ENCODE data around the gene TRIM27.
"Not testable (repeated sequence)": the region's sequence is repeated elsewhere in the genome, so short reads cannot be mapped to it uniquely, and the experiment has no call there.

TRIM27 gene

DNA sequence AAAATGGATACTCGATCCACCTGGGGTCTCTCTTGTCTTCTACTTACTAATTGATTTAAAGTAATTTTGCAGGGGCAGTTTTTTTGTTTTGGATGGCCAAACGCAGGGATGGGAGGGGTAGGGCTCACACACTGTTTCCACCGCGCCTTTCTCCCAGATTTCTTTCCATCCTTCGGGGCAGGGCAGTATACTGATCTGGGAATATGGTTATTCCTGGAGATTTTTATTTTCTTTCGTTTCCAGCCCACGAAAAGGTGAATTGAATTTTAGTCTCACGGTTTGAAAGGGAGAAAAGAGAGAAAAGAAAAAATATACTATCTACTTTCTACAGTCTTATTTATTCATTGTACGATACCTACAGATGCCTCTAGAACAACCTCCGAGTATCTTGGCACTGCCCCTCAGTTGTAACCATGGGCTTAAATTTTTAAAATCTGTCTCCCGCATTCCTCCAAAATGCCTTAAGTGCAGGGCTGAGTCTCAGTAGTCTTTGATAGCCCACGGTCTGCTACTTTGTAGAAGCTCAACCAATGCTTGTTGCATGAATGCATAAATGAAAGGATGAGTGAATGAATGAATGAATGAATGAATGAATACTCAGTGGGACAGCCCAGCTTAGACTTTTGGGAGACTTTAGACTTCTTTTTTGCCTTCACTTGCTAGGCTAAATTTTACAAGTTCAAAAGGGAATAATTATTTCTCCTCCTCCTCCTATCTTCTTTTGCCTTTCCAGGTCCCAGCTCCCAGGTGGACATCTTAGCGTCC lies 18.1 kb upstream of the TRIM27 start:
- no peak for DNase-seq

DNA sequence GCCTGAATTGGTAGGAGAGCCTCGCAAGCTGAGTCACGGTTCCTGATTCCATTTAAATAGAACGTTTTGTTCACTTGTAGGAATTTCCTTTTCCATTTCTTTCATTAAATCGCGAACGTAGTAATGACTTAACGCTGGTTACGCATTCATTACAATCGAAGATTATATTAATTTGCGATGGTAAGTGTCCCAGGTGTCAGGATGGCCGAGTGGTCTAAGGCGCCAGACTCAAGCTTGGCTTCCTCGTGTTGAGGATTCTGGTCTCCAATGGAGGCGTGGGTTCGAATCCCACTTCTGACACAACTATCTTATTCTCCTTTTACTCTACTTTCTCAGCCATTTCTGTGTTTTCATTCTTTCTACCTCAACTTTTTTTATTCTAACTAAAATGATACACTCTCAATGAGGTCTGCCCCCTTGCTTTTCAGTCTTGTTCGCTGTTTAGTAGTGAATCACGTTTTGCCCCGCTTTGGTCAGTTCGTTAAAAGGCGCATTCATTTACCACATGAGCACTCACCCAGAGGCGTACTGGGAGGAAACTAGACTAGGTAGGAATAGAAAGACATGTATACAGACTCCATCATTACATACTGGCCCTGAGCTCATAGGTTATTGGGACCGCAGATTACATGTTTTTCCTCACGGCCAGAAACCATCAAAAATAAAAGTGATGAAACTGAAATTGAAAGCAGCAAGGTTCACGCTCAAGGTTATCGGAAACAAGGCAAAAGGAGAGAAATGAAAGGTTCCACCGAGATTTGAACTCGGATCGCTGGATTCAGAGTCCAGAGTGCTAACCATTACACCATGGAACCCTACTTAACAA lies 17.3 kb upstream of the TRIM27 start:
- DNase-seq = peak; percentile 85 to 90

DNA sequence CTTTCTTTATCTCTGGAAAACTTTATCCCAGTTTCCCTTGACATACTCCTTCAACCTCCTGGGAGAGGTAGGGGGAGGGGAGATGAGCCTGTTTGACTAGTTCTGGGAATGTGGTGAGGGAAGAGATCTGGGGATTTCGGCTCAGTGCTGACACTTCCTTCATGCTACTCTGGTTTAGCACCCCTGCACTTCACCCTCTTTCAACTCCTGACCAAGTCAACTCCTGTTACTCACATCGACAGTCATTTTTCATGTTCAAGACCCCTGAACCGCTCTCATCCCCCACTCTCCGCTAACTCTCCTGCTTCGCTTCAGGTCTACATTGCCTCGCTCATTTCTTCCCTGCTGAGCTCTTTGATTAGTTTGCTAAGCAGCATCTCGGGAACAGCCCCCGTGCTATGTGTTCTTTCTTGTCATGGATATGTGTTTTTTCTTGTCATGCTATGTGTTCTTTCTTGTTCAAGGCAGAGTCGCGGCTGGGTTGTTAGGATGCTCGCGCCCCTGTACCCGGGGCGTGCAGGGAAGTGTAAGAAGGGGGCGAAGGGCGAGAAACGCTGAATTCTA lies 16.6 kb upstream of the TRIM27 start:
- DNase-seq = no peak

DNA sequence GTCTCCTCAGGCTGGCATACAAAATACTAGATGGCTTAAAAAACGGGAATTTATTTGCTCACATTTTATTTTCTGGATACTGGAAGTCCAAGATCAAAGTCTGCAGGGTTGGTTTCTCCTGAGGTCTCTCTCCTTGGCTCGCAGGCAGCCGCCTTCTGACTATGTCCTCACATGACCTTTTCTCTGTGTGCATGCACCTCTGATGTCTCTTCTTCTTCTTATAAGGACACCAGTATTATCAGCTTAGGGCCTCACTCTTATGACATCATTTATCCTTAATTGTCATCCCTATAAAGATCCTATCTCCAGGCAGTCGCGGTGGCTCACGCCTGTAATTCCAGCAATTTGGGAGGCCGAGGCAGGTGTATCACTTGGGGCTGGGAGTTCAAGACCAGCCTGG lies 9.3 kb upstream of the TRIM27 start:
- no peak for DNase-seq

DNA sequence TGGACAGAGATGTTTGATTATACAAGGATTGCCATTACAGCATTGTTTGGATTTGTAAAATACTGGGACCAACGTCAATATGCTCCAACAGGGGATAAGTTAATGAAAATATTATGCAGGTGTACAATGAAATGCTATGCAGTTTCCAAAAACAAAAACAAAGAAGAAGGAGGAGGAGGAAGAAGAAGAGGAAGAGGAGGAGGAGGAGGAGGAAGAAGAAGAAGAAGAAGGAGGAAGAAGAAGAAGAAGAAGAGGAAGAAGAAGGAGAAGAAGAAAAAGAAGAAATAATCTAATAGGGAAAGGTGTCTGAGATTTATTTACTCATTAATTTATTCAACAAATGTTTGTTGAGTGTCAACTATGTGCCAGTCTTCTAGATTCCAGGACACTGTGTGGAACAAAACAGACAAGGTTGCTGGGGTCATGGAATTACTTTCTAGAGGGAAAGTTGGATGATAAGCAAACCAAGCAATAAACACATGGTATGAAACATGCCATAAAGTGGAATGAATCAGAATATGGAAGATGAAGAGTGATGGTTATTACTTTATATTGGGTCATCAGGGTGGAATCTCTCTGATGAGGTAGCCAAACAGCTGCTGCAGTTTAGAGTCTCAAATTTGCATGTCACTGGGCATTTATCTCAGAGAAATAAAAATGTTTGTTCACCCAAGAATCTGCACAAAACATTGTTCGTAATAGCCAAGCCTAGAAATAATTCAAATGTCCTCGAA lies 6.3 kb upstream of the TRIM27 start:
- no peak for DNase-seq

DNA sequence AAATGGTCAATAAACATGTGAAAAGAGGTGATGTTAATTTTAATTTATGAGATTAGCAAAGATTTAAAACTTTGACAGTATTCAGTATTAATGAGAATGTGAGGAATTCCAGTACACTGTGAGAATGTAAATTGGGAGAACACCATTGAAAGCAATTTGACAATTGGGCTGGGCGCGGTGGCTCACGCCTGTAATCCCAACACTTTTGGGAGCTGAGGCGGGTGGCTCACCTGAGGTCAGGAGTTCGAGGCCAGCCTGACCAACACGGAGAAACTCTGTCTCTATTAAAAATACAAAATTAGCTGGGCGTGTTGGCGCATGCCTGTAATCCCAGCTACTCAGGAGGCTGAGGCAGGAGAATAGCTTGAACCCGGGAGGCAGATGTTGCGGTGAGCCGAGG lies 5.6 kb upstream of the TRIM27 start:
- DNase-seq = not testable (repeated sequence)

DNA sequence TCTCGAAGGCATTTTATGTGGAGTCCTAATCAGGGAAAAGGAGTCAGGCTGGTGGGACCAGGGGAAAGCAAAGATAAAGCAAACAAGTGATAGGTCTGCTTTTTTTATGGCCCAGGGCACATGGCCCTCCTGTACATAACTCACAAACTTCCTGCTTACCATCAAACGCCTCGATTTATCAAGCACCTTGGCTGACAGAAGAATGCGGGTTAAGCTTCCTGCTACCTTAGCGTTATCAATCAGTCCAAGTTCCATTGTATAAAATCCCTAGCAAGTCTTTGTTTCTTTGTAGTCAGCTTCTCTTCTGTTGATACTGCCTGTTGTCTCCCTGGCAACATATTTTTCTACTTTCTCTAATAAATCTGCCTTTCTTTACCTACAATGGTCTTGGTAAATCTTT lies 4.1 kb upstream of the TRIM27 start:
- no peak for DNase-seq

DNA sequence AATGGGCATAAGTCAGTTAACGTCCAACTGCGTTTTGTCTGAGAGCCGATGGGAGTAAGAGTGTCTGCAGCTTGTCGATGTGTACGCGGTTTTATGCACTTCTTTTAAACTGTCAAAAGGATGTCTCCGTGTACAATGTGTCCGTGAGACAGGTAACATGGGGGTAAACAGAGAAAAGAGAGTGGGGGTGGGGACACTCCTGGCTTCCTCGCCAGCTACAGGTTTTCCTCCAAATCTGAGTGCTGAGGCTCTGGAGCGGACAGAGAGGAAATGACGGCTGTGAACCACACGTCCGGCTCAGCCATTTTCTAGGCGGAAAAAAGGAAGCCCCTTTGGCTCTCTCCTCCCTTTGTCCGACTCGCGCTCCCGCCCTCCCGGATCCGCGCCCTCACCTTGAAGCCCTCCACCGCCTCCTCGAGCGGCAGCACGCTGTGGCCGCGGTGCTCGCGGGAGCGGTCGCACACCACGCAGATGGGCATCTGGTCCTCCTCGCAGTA lies 916 bp downstream of the TRIM27 start:
- DNase-seq = peak; percentile 46 to 48

DNA sequence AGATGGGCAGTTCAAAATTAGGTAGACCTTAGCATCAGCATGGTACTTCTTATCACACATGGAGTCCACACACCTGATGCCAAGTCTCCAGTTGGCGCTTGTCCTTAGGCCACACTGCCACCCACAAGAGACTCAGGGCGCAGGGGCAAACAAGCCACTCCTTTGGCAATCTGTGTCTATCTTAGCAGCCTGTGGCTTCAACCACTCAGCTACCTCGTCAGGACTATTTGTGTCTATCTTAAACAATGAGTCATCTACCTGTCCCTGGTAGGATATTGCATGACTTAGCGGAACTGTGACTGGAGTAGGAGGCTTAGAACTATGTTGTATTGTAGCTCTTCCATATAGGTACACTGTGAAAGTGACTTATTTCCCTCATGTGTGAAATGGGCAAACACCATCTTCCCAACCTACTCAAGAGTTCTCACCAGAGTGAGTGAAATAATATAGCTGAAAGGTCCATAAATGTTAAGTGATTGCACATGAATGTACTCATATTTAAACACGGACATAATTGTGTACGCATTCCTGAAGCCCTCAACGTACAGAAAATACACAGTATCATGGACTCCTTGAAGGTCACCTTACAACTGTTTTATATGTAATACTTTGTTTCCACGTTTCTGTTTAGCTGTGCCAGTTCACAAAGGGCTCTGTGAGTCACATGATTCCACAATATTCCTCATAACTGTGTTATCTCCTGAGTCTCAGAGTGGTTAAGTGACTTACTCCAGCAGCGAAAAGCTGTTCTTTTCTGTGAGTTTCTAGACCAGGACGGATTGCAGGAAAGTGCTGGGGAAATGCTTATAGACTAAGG lies 1.6 kb downstream of the TRIM27 start:
- DNase-seq = peak in 1 of 2 donors; percentile 31

DNA sequence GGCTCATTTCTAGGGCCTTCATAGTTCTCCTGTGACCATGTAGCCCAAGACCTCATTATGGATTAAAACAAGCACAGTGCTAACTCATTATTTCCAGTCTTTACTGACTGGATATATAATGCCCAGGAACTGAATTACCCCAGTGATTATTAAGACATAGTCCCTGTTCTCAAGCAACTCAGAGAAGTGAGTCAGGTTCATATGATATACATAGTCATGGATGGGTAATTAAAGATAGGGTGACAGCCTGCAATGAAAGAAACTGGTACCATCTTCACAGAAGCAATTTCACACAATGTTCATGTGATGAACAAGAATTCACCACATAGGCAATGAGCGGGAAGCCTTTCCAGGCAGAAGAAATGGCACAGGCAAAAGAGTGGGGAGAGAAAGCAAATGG lies 3.5 kb downstream of the TRIM27 start:
- no peak for DNase-seq

DNA sequence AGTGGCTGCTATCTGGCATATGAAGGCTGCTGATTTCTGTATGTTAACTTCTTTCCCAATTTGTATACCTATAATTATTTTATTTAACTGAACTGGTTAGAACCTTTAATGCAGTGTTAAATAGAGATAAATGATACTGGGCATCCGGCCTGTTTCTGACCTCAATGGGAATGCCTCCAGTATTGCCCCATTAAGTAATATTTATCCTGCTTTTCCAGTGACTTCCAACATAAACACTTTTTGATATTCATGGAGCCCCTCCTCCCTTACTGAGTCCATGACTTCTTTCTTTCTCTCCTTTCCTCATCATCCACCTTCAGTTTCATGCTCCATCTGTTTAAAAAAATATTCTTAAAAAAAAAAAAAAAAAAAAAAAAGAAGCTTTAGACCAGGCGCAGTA lies 8.8 kb downstream of the TRIM27 start:
- DNase-seq = no peak

DNA sequence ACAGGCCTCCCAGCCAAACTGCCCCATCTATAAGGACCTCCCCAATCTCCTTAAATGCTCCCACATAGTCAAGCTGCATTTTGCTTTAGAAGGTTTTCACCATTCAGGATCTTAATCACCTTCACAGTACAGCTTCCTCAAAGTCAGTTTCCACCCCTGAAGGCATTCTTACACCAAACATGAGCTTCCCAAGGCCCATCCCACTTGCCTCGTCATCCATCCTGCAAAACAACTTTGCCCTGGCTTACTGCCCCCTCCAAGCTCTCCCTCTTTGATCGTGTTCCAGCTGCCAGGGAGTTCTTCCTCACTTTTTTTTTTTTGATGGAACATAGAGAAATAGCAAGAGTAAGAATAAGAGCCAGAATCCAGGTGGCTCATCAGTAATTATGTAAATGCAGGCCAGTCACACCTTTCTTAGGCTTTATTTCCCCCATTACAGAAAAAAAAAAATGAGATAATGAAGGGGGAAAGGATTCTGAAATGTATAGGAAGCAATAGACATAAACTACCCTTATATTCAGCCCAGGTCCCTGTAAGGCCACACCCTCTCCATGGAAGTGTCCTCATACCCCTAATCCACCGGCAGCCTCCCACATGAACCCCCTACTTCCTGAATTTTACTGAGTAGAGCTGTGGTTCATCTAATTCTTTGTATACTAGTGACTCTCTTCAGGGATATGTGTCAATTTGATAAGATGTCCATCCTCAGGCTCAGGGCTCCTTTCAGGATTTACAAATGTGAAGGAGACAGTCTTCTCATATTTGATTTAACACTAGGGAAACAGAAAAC lies 12.7 kb downstream of the TRIM27 start:
- DNase-seq = no peak

DNA sequence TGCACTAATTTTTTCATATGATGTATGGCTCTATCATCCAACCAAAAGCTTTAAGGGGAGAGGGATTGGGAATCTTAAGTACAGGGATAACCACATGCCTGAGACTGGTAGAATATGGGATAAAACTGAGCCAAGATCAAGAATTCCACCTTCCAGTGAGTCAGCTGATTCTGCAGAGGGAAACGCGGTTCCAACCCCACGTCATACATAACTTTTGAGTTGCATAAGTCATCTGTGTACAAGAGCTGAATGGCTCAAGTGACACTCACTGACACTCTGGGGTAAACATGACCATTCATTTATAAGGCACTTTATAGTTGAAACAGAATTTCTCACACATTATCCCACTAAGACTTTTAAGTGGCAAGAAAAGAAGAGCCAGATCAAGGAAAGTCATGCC lies 16.4 kb downstream of the TRIM27 start:
- no peak for DNase-seq

DNA sequence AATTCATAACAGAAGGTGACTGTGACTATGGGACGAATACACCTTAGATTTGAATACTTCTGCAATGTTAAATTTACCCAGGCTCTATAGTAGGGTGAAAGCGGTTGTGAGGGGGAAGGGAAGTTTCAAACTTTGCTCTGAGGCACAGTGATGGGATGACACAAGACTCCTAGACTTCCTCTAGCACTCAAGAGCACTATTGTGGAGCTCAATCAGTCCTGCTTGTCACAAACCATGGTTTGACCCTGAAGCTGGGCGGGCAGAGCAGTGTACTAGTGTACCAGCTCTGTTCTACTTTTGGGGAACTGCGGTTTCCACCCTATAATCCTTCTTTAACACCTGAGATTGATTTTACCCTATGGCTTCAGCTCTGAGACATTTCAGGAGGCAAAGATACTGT lies 17.1 kb downstream of the TRIM27 start:
- DNase-seq = peak in 1 of 2 donors; percentile 9

DNA sequence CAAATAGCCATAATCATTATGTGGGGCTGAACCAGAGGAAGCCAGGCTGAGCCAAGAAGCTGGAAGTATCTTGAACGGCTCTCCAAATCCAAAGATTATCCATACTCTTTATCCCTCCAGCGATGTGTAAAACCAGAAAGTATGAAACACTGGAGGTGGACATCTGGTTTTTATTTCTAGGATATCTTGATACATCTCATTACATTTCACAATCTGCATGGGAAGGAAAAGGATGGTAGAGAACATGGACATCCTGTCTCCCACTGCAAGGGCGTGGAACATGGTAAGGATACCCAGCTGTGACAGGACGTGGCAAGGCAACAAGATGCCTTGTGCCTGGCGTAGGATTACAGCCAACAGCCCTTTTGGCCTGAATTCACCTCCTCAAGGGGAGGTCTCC lies 20.1 kb downstream of the TRIM27 start:
- no peak for DNase-seq

DNA sequence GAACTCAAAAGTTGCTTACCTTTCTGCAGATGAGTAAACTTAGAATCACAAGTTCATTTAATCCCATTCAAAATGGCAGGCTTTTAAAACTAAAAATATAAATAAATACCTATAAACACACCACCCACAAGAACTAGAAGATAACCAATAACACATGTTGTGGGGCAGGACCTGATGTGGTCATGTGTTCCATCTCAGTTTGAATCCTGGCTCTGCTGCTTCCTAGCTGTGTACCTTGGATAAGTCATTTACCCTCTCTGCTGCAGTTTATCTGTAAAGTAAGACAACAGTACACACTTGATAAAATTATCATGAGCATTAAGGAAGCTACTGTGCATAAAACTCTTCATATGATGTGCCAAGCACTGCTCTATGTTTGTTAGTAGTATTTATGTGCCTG lies 22.0 kb downstream of the TRIM27 start:
- no peak for DNase-seq

DNA sequence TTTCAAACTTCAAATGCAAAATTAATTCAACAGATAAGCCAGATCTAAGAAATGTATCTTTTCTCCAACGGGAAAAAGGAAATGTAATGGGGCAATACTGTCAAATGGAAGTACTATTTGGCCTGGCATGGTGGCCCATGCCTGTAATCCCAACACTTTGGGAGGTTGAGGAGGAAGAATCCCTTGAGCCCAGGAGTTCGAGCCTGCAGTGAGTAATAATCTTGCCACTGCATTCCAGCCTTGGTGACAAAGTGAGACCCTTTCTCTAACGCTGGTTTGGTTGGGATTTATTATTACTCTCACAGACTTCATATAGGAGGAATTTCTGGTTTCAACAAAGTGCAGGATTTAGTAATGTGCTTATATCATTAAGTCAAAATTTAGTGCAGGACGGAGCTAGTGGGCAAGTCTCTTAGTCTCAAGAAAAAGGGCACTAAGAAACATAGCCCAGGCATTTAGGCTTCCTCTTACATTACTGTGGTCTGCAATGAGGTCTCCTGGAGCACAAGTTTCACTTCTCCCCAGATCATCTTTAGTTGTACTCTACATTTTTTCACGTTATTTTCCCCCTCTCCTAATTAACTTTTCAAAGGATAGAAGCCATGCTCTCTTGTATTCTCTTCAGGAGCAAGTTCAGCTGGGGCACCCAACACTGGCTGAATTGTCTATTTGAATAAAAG lies 23.1 kb downstream of the TRIM27 start:
- DNase-seq = no peak

DNA sequence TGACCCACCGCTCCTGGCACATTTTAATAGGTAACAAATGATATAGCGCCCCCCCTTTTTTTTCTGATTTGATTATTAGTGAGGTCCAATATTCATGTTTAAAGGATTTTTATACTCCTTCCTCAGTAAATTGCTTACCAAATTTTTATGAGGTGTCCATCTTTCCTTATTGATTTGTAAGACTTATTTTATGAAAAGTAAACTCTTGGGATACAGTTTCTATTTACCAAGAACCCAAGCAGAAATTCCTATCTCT lies 25.1 kb downstream of the TRIM27 start:
- no peak for DNase-seq

DNA sequence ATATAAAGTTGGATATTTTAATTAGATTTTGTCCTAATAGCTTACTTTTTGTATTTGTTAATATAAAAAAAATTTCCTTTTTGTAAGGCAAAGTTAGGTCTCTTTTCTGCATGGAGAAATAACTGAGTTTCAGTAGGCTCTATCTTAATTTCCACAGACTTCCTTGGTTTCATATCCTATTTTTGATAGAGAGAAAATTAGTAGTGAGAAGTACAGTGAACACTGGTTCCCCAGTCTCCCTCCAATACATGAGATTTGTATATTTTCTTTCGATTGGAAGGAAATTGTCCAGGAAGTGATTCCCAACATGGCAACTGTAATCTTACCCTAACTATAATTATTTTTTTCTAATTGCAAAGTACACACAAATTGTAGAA lies 26.4 kb downstream of the TRIM27 start:
- no peak for DNase-seq

DNA sequence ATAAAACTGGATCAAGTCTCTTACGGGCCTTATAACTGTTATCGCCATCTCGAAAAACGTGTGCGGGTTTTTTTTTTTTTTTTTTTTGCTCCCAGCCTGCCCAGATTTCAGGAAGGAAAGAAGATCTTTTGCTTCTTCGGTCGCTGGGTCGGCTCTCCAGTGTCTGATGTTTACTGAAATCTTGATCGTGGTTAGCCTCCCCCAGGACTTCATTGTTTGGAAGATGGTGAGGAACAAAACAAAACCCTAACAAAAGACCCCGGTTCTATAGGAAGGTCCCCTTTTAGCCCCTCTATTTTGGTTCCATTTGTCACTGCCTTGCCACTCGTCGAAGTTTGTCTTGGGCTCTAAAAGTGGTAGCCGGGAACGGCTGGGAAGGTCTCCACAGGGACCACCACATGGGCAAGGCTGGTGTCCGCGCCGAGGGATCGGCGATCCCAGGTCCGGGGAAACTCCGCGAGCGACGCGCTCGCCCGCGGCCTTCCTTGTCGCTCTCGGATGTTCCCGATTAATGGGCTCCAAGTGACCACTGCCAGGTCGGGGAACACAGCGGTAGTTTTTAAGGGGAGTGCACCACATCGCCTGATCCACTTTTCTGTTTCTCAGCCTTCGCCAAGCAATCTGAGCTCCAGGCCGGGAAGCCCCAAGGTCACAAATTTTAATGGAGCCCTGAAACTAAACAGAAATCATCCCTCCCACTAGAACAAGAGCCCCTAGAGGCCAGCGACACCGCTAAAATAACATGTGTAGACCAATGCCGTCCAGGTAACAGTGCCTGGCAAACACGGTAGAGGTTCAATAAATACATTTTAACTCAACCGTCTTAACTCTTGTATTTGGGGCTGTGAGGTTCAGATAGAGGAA lies 27.0 kb downstream of the TRIM27 start:
- peak; percentile 72 to 79 for DNase-seq
